HL-60 (cell line): ENCODE measurements around the gene SCGN.

ENCODE experiments used
- CTCF ChIP-seq: IDR thresholded peaks from one replicate; pipeline ENCODE4 v1.5.1; 2011; ENCODE audit warnings: low read length, control low read depth, inconsistent platforms; ENCODE audit not compliant: insufficient read depth
- GABPA ChIP-seq: IDR thresholded peaks from 2 replicates; pipeline ENCODE4 v1.6.1; 2012; ENCODE audit warnings: low read depth
- POLR2AphosphoS5 ChIP-seq: IDR thresholded peaks from 2 replicates; pipeline ENCODE4 v1.6.1; 2012; ENCODE audit warnings: low read depth
- REST ChIP-seq: IDR thresholded peaks from 2 replicates; pipeline ENCODE4 v1.6.1; 2012; ENCODE audit warnings: low read depth; ENCODE audit not compliant: insufficient replicate concordance
- SPI1 ChIP-seq: IDR thresholded peaks from 2 replicates; pipeline ENCODE4 v1.6.1; 2012; ENCODE audit warnings: low read depth, mild to moderate bottlenecking, borderline replicate concordance

GRCh38 chr6:25691894-25692293 is 39.9 kb downstream of the SCGN start:
- TF ChIP-seq CTCF (no peak), POLR2AphosphoS5 (no peak), REST (no peak), GABPA (no peak), SPI1 (no peak)
